Osteoblast (primary cell): ENCODE data around the gene SLC51B. TPM values are rescaled to one million over a fixed set of nuclear protein-coding genes. Genes with fewer than 3 reads are reported as not detected.

ENCODE experiments used
- DNase-seq: peaks from one replicate; pipeline ENCODE4 v3.0.0; 2011; ENCODE audit warnings: low spot score, mixed read lengths; ENCODE audit not compliant: insufficient read length; ENCODE audit errors: missing footprints
- H2AFZ ChIP-seq: 2 replicates; pipeline ENCODE4 v1.6.0; 2011; ENCODE audit warnings: mild to moderate bottlenecking, low read length
- H3K27ac ChIP-seq: 2 replicates; pipeline ENCODE4 v1.5.1; 2011; ENCODE audit warnings: mild to moderate bottlenecking, low read depth, low read length, moderate library complexity
- H3K27me3 ChIP-seq: 2 replicates; pipeline ENCODE4 v1.6.0; 2012; ENCODE audit warnings: mild to moderate bottlenecking, control low read depth, inconsistent platforms, low read length, moderate library complexity; ENCODE audit not compliant: insufficient read depth
- H3K36me3 ChIP-seq: 2 replicates; pipeline ENCODE4 v1.5.1; 2011; ENCODE audit warnings: mild to moderate bottlenecking, low read length, control low read depth, moderate library complexity; ENCODE audit not compliant: insufficient read depth
- H3K4me1 ChIP-seq: 2 replicates; pipeline ENCODE4 v1.5.1; 2011; ENCODE audit warnings: mild to moderate bottlenecking, low read length, control low read depth, moderate library complexity; ENCODE audit not compliant: insufficient read depth
- H3K4me2 ChIP-seq: 2 replicates; pipeline ENCODE4 v1.6.0; 2011; ENCODE audit warnings: mild to moderate bottlenecking, low read length; ENCODE audit not compliant: insufficient read depth
- H3K4me3 ChIP-seq: fragments of 200-600 bp; sonication (generic); 3 replicates; pipeline ENCODE4 v1.5.1; 2012; ENCODE audit warnings: mild to moderate bottlenecking, low read length, inconsistent platforms; ENCODE audit not compliant: insufficient read depth
- H3K79me2 ChIP-seq: 2 replicates; pipeline ENCODE4 v1.6.0; 2012; ENCODE audit warnings: mild to moderate bottlenecking, low read length, control low read depth, inconsistent platforms; ENCODE audit not compliant: insufficient read depth
- H3K9me3 ChIP-seq: 2 replicates; pipeline ENCODE4 v1.5.1; 2011; ENCODE audit warnings: low read depth, low read length, control low read depth
- H4K20me1 ChIP-seq: 2 replicates; pipeline ENCODE4 v1.6.0; 2012; ENCODE audit warnings: mild to moderate bottlenecking, low read length, control low read depth; ENCODE audit not compliant: insufficient read depth
- CTCF ChIP-seq: IDR thresholded peaks from 2 replicates; pipeline ENCODE4 v1.5.1; 2011; ENCODE audit warnings: mild to moderate bottlenecking, low read depth, low read length, moderate library complexity; ENCODE audit errors: extremely low read depth
- total RNA-seq: library from RNA; depleted of rRNA; stranded (reverse); fragments of >200 nt; gene quantifications from 2 replicates; pipeline ENCODE4 v1.2.3, GENCODE V29; 2012

SLC51B gene
- total RNA-seq, 1 donor = not detected

- Histone ChIP-seq H3K27me3 (peaks cover 22% of the 10 kb centered on the region), H2AFZ (no peak overlapping the region), H3K27ac (no peak overlapping the region), H3K36me3 (no peaks in the 10 kb centered on the region), H3K79me2 (no peaks in the 10 kb centered on the region), H4K20me1 (no peaks in the 10 kb centered on the region), H3K4me1 (peaks cover 4% of the 10 kb centered on the region), H3K9me3 (no peaks in the 10 kb centered on the region), H3K4me3 (no peak overlapping the region), H3K4me2 (no peak overlapping the region)
- no peak for TF ChIP-seq CTCF
- DNase-seq = no peak
Measured at GRCh38 chr15:65059369-65059750, 14.2 kb downstream of the SLC51B start.

GRCh38 chr15:65059931-65060596 lies 14.9 kb downstream of the SLC51B start:
- Histone ChIP-seq H3K4me1 (peaks cover 4% of the 10 kb centered on the region), H3K4me3 (no peak overlapping the region), H3K36me3 (no peaks in the 10 kb centered on the region), H3K27ac (no peak overlapping the region), H3K4me2 (no peak overlapping the region), H3K79me2 (no peaks in the 10 kb centered on the region), H4K20me1 (no peaks in the 10 kb centered on the region), H2AFZ (no peak overlapping the region), H3K27me3 (peaks cover 25% of the 10 kb centered on the region), H3K9me3 (no peaks in the 10 kb centered on the region)
- DNase-seq = no peak
- no peak for TF ChIP-seq CTCF

- Histone ChIP-seq H2AFZ (no peak overlapping the region), H3K4me3 (no peak overlapping the region), H3K4me2 (no peak overlapping the region), H3K9me3 (no peaks in the 10 kb centered on the region), H3K4me1 (no peaks in the 10 kb centered on the region), H3K79me2 (no peaks in the 10 kb centered on the region), H3K27me3 (peaks cover 33% of the 10 kb centered on the region), H3K27ac (no peak overlapping the region), H3K36me3 (no peaks in the 10 kb centered on the region), H4K20me1 (no peaks in the 10 kb centered on the region)
- DNase-seq = no peak
- TF ChIP-seq CTCF = no peak
Measured at GRCh38 chr15:65060641-65061397, 15.6 kb downstream of the SLC51B start.

GRCh38 chr15:65062061-65062460 lies 16.9 kb downstream of the SLC51B start:
- no peak for TF ChIP-seq CTCF
- H3K4me1 ChIP-seq = no peaks in the 10 kb centered on the region
- H3K4me2 ChIP-seq = no peak overlapping the region
- H3K79me2 ChIP-seq = no peaks in the 10 kb centered on the region
- no peaks in the 10 kb centered on the region for H3K9me3 ChIP-seq
- H4K20me1 ChIP-seq = no peaks in the 10 kb centered on the region
- H3K36me3 ChIP-seq = no peaks in the 10 kb centered on the region
- peaks cover 45% of the 10 kb centered on the region for H3K27me3 ChIP-seq
- no peak overlapping the region for H3K4me3 ChIP-seq
- DNase-seq = no peak
- no peak overlapping the region for H3K27ac ChIP-seq
- no peak overlapping the region for H2AFZ ChIP-seq
